ENCODE measurements around the gene HNRNPUL2. TPM values are rescaled to one million over a fixed set of nuclear protein-coding genes. Genes with fewer than 3 reads are reported as not detected.
"Not testable (repeated sequence)": the region's sequence is repeated elsewhere in the genome, so short reads cannot be mapped to it uniquely, and the experiment has no call there.

Gene HNRNPUL2
- total RNA-seq = 10 to 100 TPM; 15.3 to 32.6 TPM
- polyA plus RNA-seq (ENCODE audit: insufficient read length in 2 of 2) = 10 to 100 TPM; 62.8 to 69.3 TPM
- long read RNA-seq, donor 1, full-length matches to known transcripts = 13 of 13 reads
- long read RNA-seq, donor 1, partial matches to known transcripts = 0 of 13 reads
- long read RNA-seq, donor 1, other reads (novel, unspliced or antisense) = 0 of 13 reads
- long read RNA-seq, donor 2, full-length matches to known transcripts = 2 of 41 reads
- long read RNA-seq, donor 2, partial matches to known transcripts = 39 of 41 reads
- long read RNA-seq, donor 2, other reads (novel, unspliced or antisense) = 0 of 41 reads
- long read RNA-seq, donor 3, full-length matches to known transcripts = 8 of 8 reads
- long read RNA-seq, donor 3, partial matches to known transcripts = 0 of 8 reads
- long read RNA-seq, donor 3, other reads (novel, unspliced or antisense) = 0 of 8 reads
- long read RNA-seq, donor 4, full-length matches to known transcripts = 1 of 1 reads
- long read RNA-seq, donor 4, partial matches to known transcripts = 0 of 1 reads
- long read RNA-seq, donor 4, other reads (novel, unspliced or antisense) = 0 of 1 reads

- peak; percentile 97 to 100 (median 99) for DNase-seq (ENCODE audit: low read depth in 4 of 6, low spot score in 6 of 6)
- Histone ChIP-seq H3K27ac (ENCODE audit: low read depth, low read length) (peak within 1 kb of the TSS; percentile 100), H3K27me3 (ENCODE audit: control insufficient read depth, insufficient read depth, low read length) (no peaks in the 10 kb centered on the region), H3K4me3 (ENCODE audit: low read depth, low read length) (peak within 1 kb of the TSS; percentile 99), H3K36me3 (ENCODE audit: control insufficient read depth, insufficient read depth, low read length) (peaks cover 36% of the 10 kb centered on the region), H3K4me1 (ENCODE audit: control insufficient read depth, insufficient read depth, low read length) (peaks cover 24% of the 10 kb centered on the region), H3K9me3 (ENCODE audit: control insufficient read depth, insufficient read depth, low read length) (no peaks in the 10 kb centered on the region)
- under 1% methylated on average over 64 of the region's 72 CpGs for WGBS (ENCODE audit: insufficient coverage)
Observed at GRCh38 chr11:62727165-62727871, at the start of gene HNRNPUL2. HNRNPUL2 (minus strand) TSS chr11:62727457; CDS start chr11:62727156, 301 bp downstream.

GRCh38 chr11:62775646-62776045 is 48.4 kb upstream of the HNRNPUL2 start:
- no peaks in the 10 kb centered on the region for H3K27me3 ChIP-seq (ENCODE audit: control insufficient read depth, insufficient read depth, low read length)
- peaks cover 59% of the 10 kb centered on the region for H3K36me3 ChIP-seq (ENCODE audit: control insufficient read depth, insufficient read depth, low read length)
- DNase-seq (ENCODE audit: low read depth in 4 of 6, low spot score in 6 of 6) = no peak
- WGBS (ENCODE audit: insufficient coverage) = 98% methylated on average over 16 of the region's 17 CpGs
- peaks cover 14% of the 10 kb centered on the region for H3K4me1 ChIP-seq (ENCODE audit: control insufficient read depth, insufficient read depth, low read length)
- no peaks in the 10 kb centered on the region for H3K9me3 ChIP-seq (ENCODE audit: control insufficient read depth, insufficient read depth, low read length)
- H3K27ac ChIP-seq (ENCODE audit: low read depth, low read length) = no peak overlapping the region
- no peak overlapping the region for H3K4me3 ChIP-seq (ENCODE audit: low read depth, low read length)

GRCh38 chr11:62774407-62774806 is 47.1 kb upstream of the HNRNPUL2 start:
- DNase-seq (ENCODE audit: low read depth in 4 of 6, low spot score in 6 of 6) = no peak
- Histone ChIP-seq H3K27me3 (ENCODE audit: control insufficient read depth, insufficient read depth, low read length) (no peaks in the 10 kb centered on the region), H3K4me1 (ENCODE audit: control insufficient read depth, insufficient read depth, low read length) (peaks cover 26% of the 10 kb centered on the region), H3K9me3 (ENCODE audit: control insufficient read depth, insufficient read depth, low read length) (no peaks in the 10 kb centered on the region), H3K27ac (ENCODE audit: low read depth, low read length) (no peak overlapping the region), H3K4me3 (ENCODE audit: low read depth, low read length) (no peak overlapping the region), H3K36me3 (ENCODE audit: control insufficient read depth, insufficient read depth, low read length) (peaks cover 52% of the 10 kb centered on the region)
- WGBS (ENCODE audit: insufficient coverage) = 89% methylated on average over 5 of the region's 6 CpGs

GRCh38 chr11:62771144-62772021 is 44.1 kb upstream of the HNRNPUL2 start, which contains the start of gene TAF6L:
TAF6L (plus strand) TSS chr11:62771396; CDS start chr11:62775784, 4,388 bp downstream.
- DNase-seq (ENCODE audit: low read depth in 4 of 6, low spot score in 6 of 6) = peak; percentile 89 to 99 (median 98)
- Histone ChIP-seq H3K9me3 (ENCODE audit: control insufficient read depth, insufficient read depth, low read length) (no peaks in the 10 kb centered on the region), H3K27me3 (ENCODE audit: control insufficient read depth, insufficient read depth, low read length) (no peaks in the 10 kb centered on the region), H3K36me3 (ENCODE audit: control insufficient read depth, insufficient read depth, low read length) (peaks cover 35% of the 10 kb centered on the region), H3K27ac (ENCODE audit: low read depth, low read length) (peak within 1 kb of the TSS; percentile 96), H3K4me3 (ENCODE audit: low read depth, low read length) (peak within 1 kb of the TSS; percentile 85), H3K4me1 (ENCODE audit: control insufficient read depth, insufficient read depth, low read length) (peaks cover 27% of the 10 kb centered on the region)
- 0% methylated on average over 37 of the region's 60 CpGs for WGBS (ENCODE audit: insufficient coverage)

- H3K36me3 ChIP-seq (ENCODE audit: control insufficient read depth, insufficient read depth, low read length) = peaks cover 35% of the 10 kb centered on the region
- peak overlapping the region; percentile 85 for H3K4me3 ChIP-seq (ENCODE audit: low read depth, low read length)
- no peak for DNase-seq (ENCODE audit: low read depth in 4 of 6, low spot score in 6 of 6)
- 3% methylated on average over 11 of the region's 18 CpGs for WGBS (ENCODE audit: insufficient coverage)
- no peaks in the 10 kb centered on the region for H3K9me3 ChIP-seq (ENCODE audit: control insufficient read depth, insufficient read depth, low read length)
- no peaks in the 10 kb centered on the region for H3K27me3 ChIP-seq (ENCODE audit: control insufficient read depth, insufficient read depth, low read length)
- H3K4me1 ChIP-seq (ENCODE audit: control insufficient read depth, insufficient read depth, low read length) = peaks cover 27% of the 10 kb centered on the region
- H3K27ac ChIP-seq (ENCODE audit: low read depth, low read length) = peak overlapping the region; percentile 96
Observed at GRCh38 chr11:62770778-62771143, 43.5 kb upstream of the HNRNPUL2 start.

- WGBS (ENCODE audit: insufficient coverage) = no CpG with 5 or more reads among the region's 9 CpGs
- not testable (repeated sequence) for H3K27ac ChIP-seq (ENCODE audit: low read depth, low read length); DNase-seq (ENCODE audit: low read depth in 4 of 6, low spot score in 6 of 6); H3K9me3 ChIP-seq (ENCODE audit: control insufficient read depth, insufficient read depth, low read length); H3K27me3 ChIP-seq (ENCODE audit: control insufficient read depth, insufficient read depth, low read length)
- peaks cover 24% of the 10 kb centered on the region for H3K36me3 ChIP-seq (ENCODE audit: control insufficient read depth, insufficient read depth, low read length)
- peaks cover 11% of the 10 kb centered on the region for H3K4me1 ChIP-seq (ENCODE audit: control insufficient read depth, insufficient read depth, low read length)
- peak overlapping the region; percentile 93 for H3K4me3 ChIP-seq (ENCODE audit: low read depth, low read length)
Observed at GRCh38 chr11:62760867-62761227, 33.6 kb upstream of the HNRNPUL2 start.

- peaks cover 28% of the 10 kb centered on the region for H3K4me1 ChIP-seq (ENCODE audit: control insufficient read depth, insufficient read depth, low read length)
- no peaks in the 10 kb centered on the region for H3K9me3 ChIP-seq (ENCODE audit: control insufficient read depth, insufficient read depth, low read length)
- H3K27ac ChIP-seq (ENCODE audit: low read depth, low read length) = no peak overlapping the region
- H3K27me3 ChIP-seq (ENCODE audit: control insufficient read depth, insufficient read depth, low read length) = no peaks in the 10 kb centered on the region
- no peak overlapping the region for H3K4me3 ChIP-seq (ENCODE audit: low read depth, low read length)
- DNase-seq (ENCODE audit: low read depth in 4 of 6, low spot score in 6 of 6) = no peak
- H3K36me3 ChIP-seq (ENCODE audit: control insufficient read depth, insufficient read depth, low read length) = peaks cover 6% of the 10 kb centered on the region
- WGBS (ENCODE audit: insufficient coverage) = 33% methylated on average over 4 of the region's 9 CpGs
Observed at GRCh38 chr11:62757846-62758788, 30.9 kb upstream of the HNRNPUL2 start.

- H3K4me1 ChIP-seq (ENCODE audit: control insufficient read depth, insufficient read depth, low read length) = peaks cover 25% of the 10 kb centered on the region
- H3K9me3 ChIP-seq (ENCODE audit: control insufficient read depth, insufficient read depth, low read length) = no peaks in the 10 kb centered on the region
- peaks cover 21% of the 10 kb centered on the region for H3K36me3 ChIP-seq (ENCODE audit: control insufficient read depth, insufficient read depth, low read length)
- H3K4me3 ChIP-seq (ENCODE audit: low read depth, low read length) = no peak overlapping the region
- no peak for DNase-seq (ENCODE audit: low read depth in 4 of 6, low spot score in 6 of 6)
- H3K27ac ChIP-seq (ENCODE audit: low read depth, low read length) = peak overlapping the region; percentile 10
- 68% methylated on average over 4 of the region's 10 CpGs for WGBS (ENCODE audit: insufficient coverage)
- H3K27me3 ChIP-seq (ENCODE audit: control insufficient read depth, insufficient read depth, low read length) = no peaks in the 10 kb centered on the region
Observed at GRCh38 chr11:62755086-62755615, 27.9 kb upstream of the HNRNPUL2 start.

Data from spinal cord (tissue), 10 donors.